ENCODE data around the gene RAG2.

Gene RAG2

DNA sequence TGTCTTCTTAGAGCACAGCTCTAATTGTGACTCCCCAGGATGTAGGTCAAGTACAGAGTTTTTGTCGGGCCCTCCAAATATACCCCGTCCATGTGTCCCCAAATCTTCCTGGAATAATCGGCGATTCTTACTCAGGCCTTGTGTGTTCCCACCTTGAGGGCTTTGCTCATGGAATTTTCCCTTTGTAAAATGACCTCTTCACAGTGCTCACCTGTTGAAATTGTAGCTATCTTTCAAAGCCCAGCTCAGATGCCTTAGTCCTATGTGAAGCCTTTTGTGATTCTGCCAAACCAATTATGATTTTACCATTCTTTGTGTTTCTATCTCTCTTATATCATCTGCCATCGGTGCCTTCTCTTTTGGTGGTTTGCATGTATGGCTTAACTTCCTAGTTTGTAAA, 30.1 kb upstream of the RAG2 start:
- no peak for ATAC-seq
- no peak for TF ChIP-seq ARNTL (CRISPR knock-in tag; IDR thresholded peaks at IDR 0.05; ENCODE audit: borderline replicate concordance, low read depth)
- TF ChIP-seq ESRRG (CRISPR knock-in tag; IDR thresholded peaks at IDR 0.05): no peak
- TF ChIP-seq ZNF8 (CRISPR knock-in tag; IDR thresholded peaks at IDR 0.05): no peak
- TF ChIP-seq ZFP3 (CRISPR knock-in tag; IDR thresholded peaks at IDR 0.05): no peak
- TF ChIP-seq ISL1 (CRISPR knock-in tag; IDR thresholded peaks at IDR 0.05): no peak
- no peak for TF ChIP-seq TOX (CRISPR knock-in tag; IDR thresholded peaks at IDR 0.05; ENCODE audit: borderline replicate concordance)
- TF ChIP-seq SNAI2 (CRISPR knock-in tag; IDR thresholded peaks at IDR 0.05): no peak
- TF ChIP-seq, protein P1, sequence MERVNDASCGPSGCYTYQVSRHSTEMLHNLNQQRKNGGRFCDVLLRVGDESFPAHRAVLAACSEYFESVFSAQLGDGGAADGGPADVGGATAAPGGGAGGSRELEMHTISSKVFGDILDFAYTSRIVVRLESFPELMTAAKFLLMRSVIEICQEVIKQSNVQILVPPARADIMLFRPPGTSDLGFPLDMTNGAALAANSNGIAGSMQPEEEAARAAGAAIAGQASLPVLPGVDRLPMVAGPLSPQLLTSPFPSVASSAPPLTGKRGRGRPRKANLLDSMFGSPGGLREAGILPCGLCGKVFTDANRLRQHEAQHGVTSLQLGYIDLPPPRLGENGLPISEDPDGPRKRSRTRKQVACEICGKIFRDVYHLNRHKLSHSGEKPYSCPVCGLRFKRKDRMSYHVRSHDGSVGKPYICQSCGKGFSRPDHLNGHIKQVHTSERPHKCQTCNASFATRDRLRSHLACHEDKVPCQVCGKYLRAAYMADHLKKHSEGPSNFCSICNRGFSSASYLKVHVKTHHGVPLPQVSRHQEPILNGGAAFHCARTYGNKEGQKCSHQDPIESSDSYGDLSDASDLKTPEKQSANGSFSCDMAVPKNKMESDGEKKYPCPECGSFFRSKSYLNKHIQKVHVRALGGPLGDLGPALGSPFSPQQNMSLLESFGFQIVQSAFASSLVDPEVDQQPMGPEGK (CRISPR knock-in tag; IDR thresholded peaks at IDR 0.05; ENCODE audit: borderline replicate concordance): no peak
- no peak for TF ChIP-seq RARB (CRISPR knock-in tag; IDR thresholded peaks at IDR 0.05)
- TF ChIP-seq CSDC2 (CRISPR knock-in tag; IDR thresholded peaks at IDR 0.05): no peak
- no peak for TF ChIP-seq PPARA (CRISPR knock-in tag; IDR thresholded peaks at IDR 0.05; ENCODE audit: borderline replicate concordance)
- no peak for TF ChIP-seq GLIS3 (CRISPR knock-in tag; IDR thresholded peaks at IDR 0.05)

DNA sequence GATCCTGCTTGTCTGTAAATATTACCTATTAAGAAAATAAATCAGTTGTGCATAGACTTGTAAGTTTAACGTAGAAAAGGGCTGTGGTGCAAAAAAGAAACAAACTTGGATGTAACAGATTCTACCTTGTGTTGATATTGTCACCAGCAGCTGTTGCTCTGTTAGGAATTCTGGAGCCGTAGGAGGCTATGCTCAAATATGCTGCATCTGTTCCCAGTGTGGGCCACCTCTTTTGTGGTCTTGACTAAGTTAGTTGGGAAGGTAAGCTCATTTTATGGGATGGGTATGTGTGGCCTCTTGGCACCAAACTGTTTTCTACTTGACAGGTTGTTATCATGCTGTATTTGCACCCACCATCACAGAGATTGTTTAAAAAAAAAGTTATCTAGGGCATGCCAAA, 29.4 kb upstream of the RAG2 start:
- TF ChIP-seq ZNF565 (CRISPR knock-in tag; conservative IDR thresholded peaks at IDR 0.05; ENCODE audit: low read depth) (no peak), CSDC2 (CRISPR knock-in tag; IDR thresholded peaks at IDR 0.05) (no peak), OSR1 (CRISPR knock-in tag; IDR thresholded peaks at IDR 0.05) (no peak), ARNTL (CRISPR knock-in tag; IDR thresholded peaks at IDR 0.05; ENCODE audit: borderline replicate concordance, low read depth) (no peak), SNAI2 (CRISPR knock-in tag; IDR thresholded peaks at IDR 0.05) (no peak), RARB (CRISPR knock-in tag; IDR thresholded peaks at IDR 0.05) (no peak), ISL1 (CRISPR knock-in tag; IDR thresholded peaks at IDR 0.05) (no peak), GLIS3 (CRISPR knock-in tag; IDR thresholded peaks at IDR 0.05) (no peak), ZFP3 (CRISPR knock-in tag; IDR thresholded peaks at IDR 0.05) (no peak), ZNF8 (CRISPR knock-in tag; IDR thresholded peaks at IDR 0.05) (no peak), TCF4 (CRISPR knock-in tag; IDR thresholded peaks at IDR 0.05; ENCODE audit: borderline replicate concordance) (no peak), PPARA (CRISPR knock-in tag; IDR thresholded peaks at IDR 0.05; ENCODE audit: borderline replicate concordance) (no peak), ZC3H10 (CRISPR knock-in tag; IDR thresholded peaks at IDR 0.05) (no peak), BACH2 (CRISPR knock-in tag; IDR thresholded peaks at IDR 0.05; ENCODE audit: borderline replicate concordance) (no peak)
- TF ChIP-seq, protein P2, sequence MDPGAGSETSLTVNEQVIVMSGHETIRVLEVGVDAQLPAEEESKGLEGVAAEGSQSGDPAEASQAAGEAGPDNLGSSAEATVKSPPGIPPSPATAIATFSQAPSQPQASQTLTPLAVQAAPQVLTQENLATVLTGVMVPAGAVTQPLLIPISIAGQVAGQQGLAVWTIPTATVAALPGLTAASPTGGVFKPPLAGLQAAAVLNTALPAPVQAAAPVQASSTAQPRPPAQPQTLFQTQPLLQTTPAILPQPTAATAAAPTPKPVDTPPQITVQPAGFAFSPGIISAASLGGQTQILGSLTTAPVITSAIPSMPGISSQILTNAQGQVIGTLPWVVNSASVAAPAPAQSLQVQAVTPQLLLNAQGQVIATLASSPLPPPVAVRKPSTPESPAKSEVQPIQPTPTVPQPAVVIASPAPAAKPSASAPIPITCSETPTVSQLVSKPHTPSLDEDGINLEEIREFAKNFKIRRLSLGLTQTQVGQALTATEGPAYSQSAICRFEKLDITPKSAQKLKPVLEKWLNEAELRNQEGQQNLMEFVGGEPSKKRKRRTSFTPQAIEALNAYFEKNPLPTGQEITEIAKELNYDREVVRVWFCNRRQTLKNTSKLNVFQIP (CRISPR knock-in tag; IDR thresholded peaks at IDR 0.05; ENCODE audit: borderline replicate concordance, low read depth): no peak
- TF ChIP-seq, protein P3, sequence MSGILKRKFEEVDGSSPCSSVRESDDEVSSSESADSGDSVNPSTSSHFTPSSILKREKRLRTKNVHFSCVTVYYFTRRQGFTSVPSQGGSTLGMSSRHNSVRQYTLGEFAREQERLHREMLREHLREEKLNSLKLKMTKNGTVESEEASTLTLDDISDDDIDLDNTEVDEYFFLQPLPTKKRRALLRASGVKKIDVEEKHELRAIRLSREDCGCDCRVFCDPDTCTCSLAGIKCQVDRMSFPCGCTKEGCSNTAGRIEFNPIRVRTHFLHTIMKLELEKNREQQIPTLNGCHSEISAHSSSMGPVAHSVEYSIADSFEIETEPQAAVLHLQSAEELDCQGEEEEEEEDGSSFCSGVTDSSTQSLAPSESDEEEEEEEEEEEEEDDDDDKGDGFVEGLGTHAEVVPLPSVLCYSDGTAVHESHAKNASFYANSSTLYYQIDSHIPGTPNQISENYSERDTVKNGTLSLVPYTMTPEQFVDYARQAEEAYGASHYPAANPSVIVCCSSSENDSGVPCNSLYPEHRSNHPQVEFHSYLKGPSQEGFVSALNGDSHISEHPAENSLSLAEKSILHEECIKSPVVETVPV (CRISPR knock-in tag; IDR thresholded peaks at IDR 0.05): no peak
- TF ChIP-seq, protein P4, sequence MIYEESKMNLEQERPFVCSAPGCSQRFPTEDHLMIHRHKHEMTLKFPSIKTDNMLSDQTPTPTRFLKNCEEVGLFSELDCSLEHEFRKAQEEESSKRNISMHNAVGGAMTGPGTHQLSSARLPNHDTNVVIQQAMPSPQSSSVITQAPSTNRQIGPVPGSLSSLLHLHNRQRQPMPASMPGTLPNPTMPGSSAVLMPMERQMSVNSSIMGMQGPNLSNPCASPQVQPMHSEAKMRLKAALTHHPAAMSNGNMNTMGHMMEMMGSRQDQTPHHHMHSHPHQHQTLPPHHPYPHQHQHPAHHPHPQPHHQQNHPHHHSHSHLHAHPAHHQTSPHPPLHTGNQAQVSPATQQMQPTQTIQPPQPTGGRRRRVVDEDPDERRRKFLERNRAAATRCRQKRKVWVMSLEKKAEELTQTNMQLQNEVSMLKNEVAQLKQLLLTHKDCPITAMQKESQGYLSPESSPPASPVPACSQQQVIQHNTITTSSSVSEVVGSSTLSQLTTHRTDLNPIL (CRISPR knock-in tag; IDR thresholded peaks at IDR 0.05; ENCODE audit: low read depth): no peak
- TF ChIP-seq, protein P1 (CRISPR knock-in tag; IDR thresholded peaks at IDR 0.05; ENCODE audit: borderline replicate concordance): no peak
- TF ChIP-seq, protein P5, sequence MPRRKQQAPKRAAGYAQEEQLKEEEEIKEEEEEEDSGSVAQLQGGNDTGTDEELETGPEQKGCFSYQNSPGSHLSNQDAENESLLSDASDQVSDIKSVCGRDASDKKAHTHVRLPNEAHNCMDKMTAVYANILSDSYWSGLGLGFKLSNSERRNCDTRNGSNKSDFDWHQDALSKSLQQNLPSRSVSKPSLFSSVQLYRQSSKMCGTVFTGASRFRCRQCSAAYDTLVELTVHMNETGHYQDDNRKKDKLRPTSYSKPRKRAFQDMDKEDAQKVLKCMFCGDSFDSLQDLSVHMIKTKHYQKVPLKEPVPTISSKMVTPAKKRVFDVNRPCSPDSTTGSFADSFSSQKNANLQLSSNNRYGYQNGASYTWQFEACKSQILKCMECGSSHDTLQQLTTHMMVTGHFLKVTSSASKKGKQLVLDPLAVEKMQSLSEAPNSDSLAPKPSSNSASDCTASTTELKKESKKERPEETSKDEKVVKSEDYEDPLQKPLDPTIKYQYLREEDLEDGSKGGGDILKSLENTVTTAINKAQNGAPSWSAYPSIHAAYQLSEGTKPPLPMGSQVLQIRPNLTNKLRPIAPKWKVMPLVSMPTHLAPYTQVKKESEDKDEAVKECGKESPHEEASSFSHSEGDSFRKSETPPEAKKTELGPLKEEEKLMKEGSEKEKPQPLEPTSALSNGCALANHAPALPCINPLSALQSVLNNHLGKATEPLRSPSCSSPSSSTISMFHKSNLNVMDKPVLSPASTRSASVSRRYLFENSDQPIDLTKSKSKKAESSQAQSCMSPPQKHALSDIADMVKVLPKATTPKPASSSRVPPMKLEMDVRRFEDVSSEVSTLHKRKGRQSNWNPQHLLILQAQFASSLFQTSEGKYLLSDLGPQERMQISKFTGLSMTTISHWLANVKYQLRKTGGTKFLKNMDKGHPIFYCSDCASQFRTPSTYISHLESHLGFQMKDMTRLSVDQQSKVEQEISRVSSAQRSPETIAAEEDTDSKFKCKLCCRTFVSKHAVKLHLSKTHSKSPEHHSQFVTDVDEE (CRISPR knock-in tag; IDR thresholded peaks at IDR 0.05): no peak

More for the DNA sequence above, 29.4 kb upstream of the RAG2 start:
- no peak for ATAC-seq
